CD4-positive, alpha-beta T cell treated with Interleukin-6 for 4 hours (primary cell): Measurements from ENCODE around the gene CHN2.

Source experiments
- DNase-seq: peaks from one replicate; pipeline ENCODE4 v3.0.0-alpha.2; 2020; ENCODE audit warnings: mixed read lengths

The CHN2 gene

GRCh38 chr7:29413626-29414136 lies 219.1 kb downstream of the CHN2 start:
- no peak for DNase-seq

- no peak for DNase-seq
Measured at GRCh38 chr7:29414216-29414615, 219.6 kb downstream of the CHN2 start.

GRCh38 chr7:29415215-29415614 lies 220.6 kb downstream of the CHN2 start:
- no peak for DNase-seq

- no peak for DNase-seq
Measured at GRCh38 chr7:29416276-29416937, 221.8 kb downstream of the CHN2 start.

GRCh38 chr7:29416938-29417305 lies 222.3 kb downstream of the CHN2 start:
- DNase-seq, result no peak

- no peak for DNase-seq
Measured at GRCh38 chr7:29418056-29418455, 223.5 kb downstream of the CHN2 start.

GRCh38 chr7:29418651-29419050 lies 224.1 kb downstream of the CHN2 start:
- no peak for DNase-seq

GRCh38 chr7:29420011-29420410 lies 225.4 kb downstream of the CHN2 start:
- DNase-seq, result no peak

- no peak for DNase-seq
Measured at GRCh38 chr7:29421010-29421956, 226.7 kb downstream of the CHN2 start.

- no peak for DNase-seq
Measured at GRCh38 chr7:29422829-29423228, 228.3 kb downstream of the CHN2 start.

GRCh38 chr7:29424295-29424983 lies 229.9 kb downstream of the CHN2 start:
- DNase-seq, result no peak

GRCh38 chr7:29424984-29425309 lies 230.4 kb downstream of the CHN2 start:
- DNase-seq, result no peak

GRCh38 chr7:29426587-29426986 lies 232.0 kb downstream of the CHN2 start:
- no peak for DNase-seq

GRCh38 chr7:29429401-29429800 lies 234.8 kb downstream of the CHN2 start:
- DNase-seq, result no peak

- no peak for DNase-seq
Measured at GRCh38 chr7:29430279-29430949, 235.8 kb downstream of the CHN2 start.

- no peak for DNase-seq
Measured at GRCh38 chr7:29431686-29432085, 237.1 kb downstream of the CHN2 start.

- no peak for DNase-seq
Measured at GRCh38 chr7:29432721-29433120, 238.1 kb downstream of the CHN2 start.

- DNase-seq, result no peak
Measured at GRCh38 chr7:29434380-29434768, 239.8 kb downstream of the CHN2 start.

GRCh38 chr7:29435167-29435566 lies 240.6 kb downstream of the CHN2 start:
- no peak for DNase-seq

GRCh38 chr7:29435902-29436301 lies 241.3 kb downstream of the CHN2 start:
- DNase-seq, result no peak

GRCh38 chr7:29442146-29442545 lies 247.6 kb downstream of the CHN2 start:
- DNase-seq, result no peak

- DNase-seq, result no peak
Measured at GRCh38 chr7:29443552-29443951, 249.0 kb downstream of the CHN2 start.

- DNase-seq, result no peak
Measured at GRCh38 chr7:29444267-29444666, 249.7 kb downstream of the CHN2 start.
